CD4-positive, alpha-beta T cell treated with Interleukin-4 for 4 hours (primary cell): ENCODE data around the gene ZC3H11A.
"Not testable (repeated sequence)": the region's sequence is repeated elsewhere in the genome, so short reads cannot be mapped to it uniquely, and the experiment has no call there.

Source experiments
- DNase-seq: peaks from one replicate; pipeline ENCODE4 v3.0.0-alpha.2; 2020

The ZC3H11A gene

GRCh38 chr1:203789966-203790365 is 5.5 kb upstream of the ZC3H11A start:
- DNase-seq = no peak

GRCh38 chr1:203791498-203791897 is 3.9 kb upstream of the ZC3H11A start:
- DNase-seq = no peak

DNA sequence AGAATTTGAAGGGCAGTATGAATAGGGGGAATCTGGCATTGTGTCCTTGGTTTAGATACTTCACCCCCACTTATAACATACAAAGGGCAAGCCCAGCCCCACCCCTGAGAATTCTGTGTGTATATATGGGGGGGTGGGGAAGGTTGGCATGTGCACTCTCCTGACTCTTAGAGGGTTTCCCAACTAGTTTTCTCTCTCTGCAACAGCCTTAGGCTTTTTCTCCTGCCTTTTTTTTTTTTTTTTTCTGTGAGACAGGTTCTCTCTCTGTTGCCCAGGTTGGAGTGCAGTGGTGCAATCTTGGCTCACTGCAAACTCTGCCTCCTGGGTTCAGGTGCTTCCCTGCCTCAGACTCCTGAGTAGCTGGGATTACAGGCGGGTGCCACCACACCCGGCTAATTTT is 2.9 kb upstream of the ZC3H11A start:
- no peak for DNase-seq

DNA sequence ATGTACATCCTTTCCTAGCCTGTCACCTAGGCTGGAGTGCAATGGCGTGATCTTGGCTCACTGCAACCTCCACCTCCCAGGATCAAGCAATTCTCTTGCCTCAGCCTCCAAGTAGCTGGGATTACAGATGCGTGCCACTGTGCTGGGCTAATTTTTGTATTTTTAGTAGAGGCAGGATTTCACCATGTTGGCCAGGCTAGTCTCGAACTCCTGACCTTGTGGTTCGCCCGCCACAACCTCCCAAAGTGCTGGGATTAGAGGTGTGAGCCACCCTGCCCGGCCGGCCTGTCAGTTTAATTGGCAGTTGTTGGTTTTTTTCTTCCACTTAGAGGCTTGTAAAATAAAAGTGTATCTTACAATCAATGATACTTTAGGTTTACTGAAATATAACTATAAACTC is 1.9 kb upstream of the ZC3H11A start:
- DNase-seq = not testable (repeated sequence)

DNA sequence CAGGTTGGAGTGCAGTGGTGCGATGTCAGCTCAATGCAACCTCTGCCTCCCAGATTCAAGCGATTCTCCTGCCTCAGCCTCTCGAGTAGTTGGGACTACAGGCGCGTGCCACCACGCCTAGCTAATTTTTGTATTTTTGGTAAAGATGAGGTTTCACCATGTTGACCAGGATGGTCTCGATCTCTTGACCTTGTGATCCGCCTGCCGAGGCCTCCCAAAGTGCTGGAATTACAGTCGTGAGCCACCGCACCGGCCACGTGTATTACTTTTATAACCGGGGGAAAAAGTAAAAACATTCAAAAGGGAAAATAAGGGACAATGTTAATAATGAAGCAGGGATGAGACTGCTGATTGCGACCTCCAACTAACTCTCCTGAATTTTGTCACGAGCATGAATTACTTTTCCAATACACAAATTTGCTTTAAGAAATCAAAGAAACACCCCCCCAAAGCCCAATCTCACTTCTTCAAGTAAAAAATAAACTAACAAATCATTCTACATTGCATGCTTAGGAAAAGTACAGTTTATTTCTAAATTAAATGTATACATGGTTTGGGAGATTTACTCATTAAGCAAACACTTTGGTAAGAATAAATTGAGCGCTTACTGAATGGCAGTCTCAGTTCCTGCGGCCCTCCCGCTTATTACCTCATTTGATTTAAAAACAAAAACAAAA is 521 bp upstream of the ZC3H11A start:
- no peak for DNase-seq

DNA sequence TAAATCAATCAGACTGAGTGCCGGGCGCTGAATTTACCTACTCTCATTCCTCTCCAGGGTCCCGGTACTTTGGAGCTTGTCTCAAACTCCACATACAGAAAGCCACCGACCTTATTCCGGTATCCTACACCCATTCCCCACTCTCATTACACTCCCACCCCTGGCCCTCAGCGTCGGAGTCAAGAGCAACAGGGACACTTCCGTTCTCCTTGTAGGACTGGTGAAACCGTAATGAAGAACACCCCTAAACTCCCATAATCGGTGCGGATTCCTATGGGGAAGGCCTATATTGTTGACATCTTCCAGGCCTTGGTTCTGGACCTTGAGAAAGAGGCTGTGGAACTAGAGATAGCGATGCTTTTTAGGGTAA is 798 bp downstream of the ZC3H11A start:
- DNase-seq = no peak

GRCh38 chr1:203797216-203797615 is 1.8 kb downstream of the ZC3H11A start:
- no peak for DNase-seq

GRCh38 chr1:203797948-203798655 is 2.7 kb downstream of the ZC3H11A start:
- no peak for DNase-seq

DNA sequence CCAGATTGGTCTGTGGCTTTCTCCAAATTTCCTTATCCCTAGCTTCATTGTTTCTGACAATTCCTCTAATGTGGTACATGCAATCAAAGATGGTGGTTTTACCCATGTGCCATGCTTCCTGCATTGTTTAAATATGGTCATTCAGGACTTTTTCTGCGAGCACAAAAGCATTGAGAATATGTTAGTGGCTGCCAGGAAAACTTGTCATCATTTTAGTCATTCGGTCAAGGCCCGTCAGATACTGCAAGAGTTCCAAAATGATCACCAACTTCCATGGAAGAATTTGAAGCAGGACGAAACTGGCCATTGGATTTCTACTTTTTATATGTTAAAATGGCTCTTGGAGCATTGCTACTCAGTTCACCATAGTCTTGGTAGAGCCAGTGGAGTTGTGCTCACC is 3.7 kb downstream of the ZC3H11A start:
- no peak for DNase-seq

GRCh38 chr1:203799971-203800370 is 4.5 kb downstream of the ZC3H11A start:
- DNase-seq = no peak

DNA sequence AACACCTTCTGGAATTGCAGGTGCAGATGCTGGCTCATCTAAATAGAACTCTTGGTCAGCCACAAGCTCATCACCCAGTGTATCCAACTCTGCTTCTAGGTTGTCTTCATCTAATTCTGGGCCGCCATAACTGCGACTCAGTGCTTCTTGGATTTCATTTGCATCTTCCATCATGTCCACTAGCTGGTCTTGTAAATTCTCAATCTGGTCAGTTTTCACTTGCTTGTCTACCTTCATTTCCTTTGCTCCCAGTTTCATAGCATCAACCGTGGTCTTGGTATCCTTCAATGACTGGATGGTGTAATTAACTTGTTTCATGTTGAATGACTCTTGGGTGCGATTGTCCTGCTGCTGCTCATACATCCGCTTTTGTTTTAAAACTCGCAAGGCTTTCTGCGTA is 10.3 kb downstream of the ZC3H11A start:
- no peak for DNase-seq

DNA sequence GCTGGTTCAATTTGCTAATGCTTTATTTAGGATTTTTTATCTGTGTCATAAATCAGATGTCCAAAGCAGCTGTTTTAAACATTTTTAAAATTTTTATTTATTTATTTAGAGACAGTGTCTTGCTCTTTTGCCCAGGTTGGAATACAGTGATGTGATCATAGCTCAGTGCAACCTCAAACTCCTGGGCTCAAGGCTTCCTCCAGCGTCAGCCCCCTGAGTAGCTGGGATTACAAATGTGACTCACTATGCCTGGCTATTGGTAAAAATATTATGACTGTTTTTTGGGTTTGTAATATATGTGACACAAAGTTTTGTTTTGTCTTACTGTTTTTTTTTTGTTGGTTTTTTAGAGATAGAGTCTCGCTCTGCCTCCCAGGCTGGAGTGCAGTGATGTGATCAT is 11.8 kb downstream of the ZC3H11A start:
- no peak for DNase-seq

GRCh38 chr1:203813581-203814341 is 18.3 kb downstream of the ZC3H11A start:
- DNase-seq = no peak

DNA sequence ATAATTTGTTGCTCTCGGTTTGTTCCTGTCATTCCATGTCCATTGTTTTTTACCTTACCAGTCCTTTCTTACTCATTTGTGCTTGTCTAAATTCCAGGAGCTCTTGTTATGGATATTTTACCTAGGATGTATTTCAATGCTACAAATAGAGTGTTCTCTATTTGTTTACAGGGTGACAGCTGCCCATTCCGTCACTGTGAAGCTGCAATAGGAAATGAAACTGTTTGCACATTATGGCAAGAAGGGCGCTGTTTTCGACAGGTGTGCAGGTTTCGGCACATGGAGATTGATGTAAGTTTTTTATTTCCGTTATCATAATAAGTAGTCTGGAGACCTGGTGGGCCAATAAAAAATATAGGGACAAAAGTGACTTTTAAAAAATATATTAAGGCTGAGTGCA is 23.0 kb downstream of the ZC3H11A start:
- DNase-seq = no peak

GRCh38 chr1:203823306-203823705 is 27.9 kb downstream of the ZC3H11A start:
- DNase-seq = no peak

- no peak for DNase-seq
These were observed 30.8 kb downstream of the ZC3H11A start for GRCh38 chr1:203826175-203826574.

GRCh38 chr1:203828002-203828401 is 32.6 kb downstream of the ZC3H11A start:
- DNase-seq = no peak

DNA sequence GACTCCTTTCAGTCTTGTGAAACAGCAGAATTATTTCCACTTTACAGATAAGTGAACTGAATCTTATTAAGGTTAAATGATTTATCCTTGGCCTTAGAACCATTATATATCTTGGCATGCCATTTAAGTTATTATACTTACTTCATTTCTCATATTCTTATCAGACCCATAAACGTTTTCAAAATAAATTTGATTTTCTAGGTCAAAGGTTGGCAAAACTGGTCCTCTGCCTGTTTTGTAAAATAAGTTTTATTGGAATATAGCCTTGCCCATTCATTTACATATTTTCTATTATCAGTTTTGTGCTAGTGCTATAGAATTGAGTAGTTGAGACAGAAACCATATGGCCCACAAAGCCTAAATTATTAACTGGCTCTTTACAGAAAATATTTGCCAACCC is 33.1 kb downstream of the ZC3H11A start:
- no peak for DNase-seq

DNA sequence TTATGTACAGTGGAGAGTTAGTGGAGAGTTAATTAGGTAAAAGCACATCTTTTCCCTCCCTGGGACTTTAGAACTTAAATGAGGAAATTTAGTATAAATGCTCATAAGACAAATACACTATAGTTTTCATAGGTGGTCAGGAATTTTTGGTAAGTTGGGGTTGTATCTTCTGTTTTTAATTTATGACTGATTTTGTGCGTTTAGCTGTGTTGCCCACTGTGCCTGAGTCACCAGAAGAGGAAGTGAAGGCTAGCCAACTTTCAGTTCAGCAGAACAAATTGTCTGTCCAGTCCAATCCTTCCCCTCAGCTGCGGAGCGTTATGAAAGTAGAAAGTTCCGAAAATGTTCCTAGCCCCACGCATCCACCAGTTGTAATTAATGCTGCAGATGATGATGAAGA is 33.8 kb downstream of the ZC3H11A start:
- DNase-seq = not testable (repeated sequence)

DNA sequence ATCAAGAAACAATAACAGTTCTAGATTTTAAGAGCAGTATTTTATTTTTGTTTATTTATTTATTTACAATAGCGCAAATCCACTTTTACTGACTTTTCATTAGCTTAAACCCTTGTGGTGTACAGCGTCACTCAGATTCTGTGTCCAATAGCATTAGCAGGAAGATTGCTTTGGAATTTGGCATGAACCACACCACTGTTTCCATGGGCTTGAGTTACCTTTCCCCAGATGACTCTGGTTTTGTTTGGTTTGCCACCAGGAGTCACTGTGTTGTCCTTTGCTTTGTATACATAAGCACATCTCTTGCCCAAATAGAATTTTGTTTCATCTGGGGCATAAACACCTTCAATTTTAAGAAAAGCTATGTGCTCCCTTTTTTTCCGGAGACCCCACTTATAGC is 40.1 kb downstream of the ZC3H11A start:
- no peak for DNase-seq

DNA sequence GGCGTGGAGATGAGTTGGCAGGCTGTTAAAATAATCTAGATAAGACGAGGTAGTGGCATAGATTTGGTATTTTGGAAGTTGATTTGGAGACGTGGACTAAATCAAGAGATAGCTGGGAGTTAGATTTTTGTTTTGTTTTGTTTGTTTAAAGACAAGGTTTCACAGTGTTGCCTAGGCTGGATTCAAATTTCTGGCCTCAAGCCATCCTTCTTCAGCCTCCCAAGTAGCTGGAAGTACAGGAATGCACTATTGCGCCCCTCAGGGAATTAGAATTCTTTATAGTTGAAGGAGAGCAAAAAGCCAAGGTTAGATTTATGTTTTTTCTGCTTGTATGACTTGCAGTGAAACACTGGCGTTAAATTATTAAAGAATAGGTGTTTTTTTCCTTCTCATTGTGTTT is 43.7 kb downstream of the ZC3H11A start:
- DNase-seq = no peak

- no peak for DNase-seq
These were observed 44.9 kb downstream of the ZC3H11A start for GRCh38 chr1:203840208-203840808.

DNA sequence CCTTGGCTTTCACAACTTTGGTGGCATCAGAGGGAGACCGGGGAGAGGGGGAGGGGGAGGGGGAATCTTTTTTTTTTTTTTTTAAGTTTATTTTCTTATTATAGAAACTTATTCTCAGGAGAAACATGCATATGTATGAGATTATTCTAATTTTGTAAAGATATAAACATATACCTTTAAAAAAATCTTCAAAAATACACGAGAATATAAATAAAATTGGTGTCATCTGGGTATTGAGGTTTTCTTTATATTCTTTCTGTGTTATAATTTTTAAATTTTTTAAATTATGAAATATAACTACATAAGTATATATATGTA is 47.1 kb downstream of the ZC3H11A start:
- DNase-seq = no peak

DNA sequence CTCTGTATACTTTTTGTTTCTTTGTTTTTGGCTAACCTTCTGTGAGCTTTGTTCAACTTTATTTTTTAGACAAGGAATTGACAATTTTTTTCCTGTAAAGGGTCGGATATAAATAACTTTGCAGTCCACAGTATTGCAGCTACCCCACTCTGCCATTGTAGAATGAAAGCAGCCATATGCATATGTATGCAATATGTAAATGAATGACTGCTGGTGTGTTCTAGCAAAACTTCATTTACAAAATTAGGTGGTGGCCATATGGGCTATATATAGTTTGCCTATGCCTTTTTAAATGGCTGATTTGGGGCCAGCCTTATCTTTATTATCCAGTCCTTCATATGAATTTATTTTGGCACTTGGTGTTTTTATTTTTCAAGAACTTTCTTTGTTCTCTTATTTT is 48.0 kb downstream of the ZC3H11A start:
- no peak for DNase-seq
